Kasumi-1 (cell line): ENCODE data around the gene LCE3E.
"Not testable (repeated sequence)": the region's sequence is repeated elsewhere in the genome, so short reads cannot be mapped to it uniquely, and the experiment has no call there.

Source experiments
- DNase-seq, 2 experiments: peaks; one replicate each; lab custom pipeline; 2025; lab: John Stamatoyannopoulos, UW

Gene LCE3E

GRCh38 chr1:152566681-152567080, at the start of gene LCE3E:
Gene LCE3E, minus strand, starts transcription at chr1:152566780. Its CDS starts 572 bp downstream, at chr1:152566208.
- no peak for DNase-seq

- DNase-seq: no peak
These were observed 46.9 kb upstream of the LCE3E start, which contains the start of gene LCE3B for GRCh38 chr1:152613511-152613910. Gene LCE3B, plus strand, starts transcription at chr1:152613811. Its CDS starts 0 bp downstream, at chr1:152613811.

GRCh38 chr1:152599934-152600333, 33.4 kb upstream of the LCE3E start, which contains the start of gene LCE3C:
Gene LCE3C, plus strand, starts transcription at chr1:152600234. Its CDS starts 498 bp downstream, at chr1:152600732.
- no peak for DNase-seq

GRCh38 chr1:152596986-152597385, 30.4 kb upstream of the LCE3E start:
- DNase-seq: no peak

- DNase-seq: no peak
These were observed 19.0 kb upstream of the LCE3E start for GRCh38 chr1:152585586-152585985.

- DNase-seq: no peak
These were observed 16.1 kb upstream of the LCE3E start for GRCh38 chr1:152582647-152583046.

- no peak for DNase-seq
These were observed 13.9 kb upstream of the LCE3E start, which contains the start of gene LCE3D for GRCh38 chr1:152580433-152580832. Gene LCE3D, minus strand, starts transcription at chr1:152580516. Its CDS starts 580 bp downstream, at chr1:152579936.

- not testable (repeated sequence) for DNase-seq
These were observed 12.9 kb upstream of the LCE3E start for GRCh38 chr1:152579526-152579925.

GRCh38 chr1:152577168-152577567, 10.6 kb upstream of the LCE3E start:
- no peak for DNase-seq

GRCh38 chr1:152565535-152566215, 905 bp downstream of the LCE3E start:
- DNase-seq: no peak

- no peak for DNase-seq
These were observed 1.5 kb downstream of the LCE3E start for GRCh38 chr1:152565115-152565514.

GRCh38 chr1:152548358-152548757, 18.2 kb downstream of the LCE3E start:
- not testable (repeated sequence) for DNase-seq

GRCh38 chr1:152546704-152547103, 19.9 kb downstream of the LCE3E start:
- DNase-seq: no peak

- no peak for DNase-seq
These were observed 22.8 kb downstream of the LCE3E start for GRCh38 chr1:152543820-152544219.

GRCh38 chr1:152539901-152540300, 26.7 kb downstream of the LCE3E start:
- no peak for DNase-seq

GRCh38 chr1:152537496-152537895, 29.1 kb downstream of the LCE3E start:
- DNase-seq: no peak

- no peak for DNase-seq
These were observed 30.8 kb downstream of the LCE3E start for GRCh38 chr1:152535774-152536173.

- DNase-seq: peak; percentile 54 to 55
These were observed 33.1 kb downstream of the LCE3E start for GRCh38 chr1:152533327-152533938.

- DNase-seq: no peak
These were observed 41.4 kb downstream of the LCE3E start for GRCh38 chr1:152525080-152525641.

GRCh38 chr1:152520561-152521090, 46.0 kb downstream of the LCE3E start:
- DNase-seq: no peak

GRCh38 chr1:152519851-152520250, 46.7 kb downstream of the LCE3E start:
- DNase-seq: peak; percentile 84 to 85

- DNase-seq: no peak
These were observed 49.3 kb downstream of the LCE3E start for GRCh38 chr1:152517237-152517811.
